Peyer's patch (tissue), 4 donors: ENCODE results near the gene KIF6.

Experiments used
- CTCF ChIP-seq, 6 experiments: fragments of 450-650 bp in 4 of 6; fragments of 200-600 bp in 2 of 6; sonication (generic) in 1 of 6; IDR thresholded peaks; one replicate each; pipeline ENCODE4 v1.5.1; 2017 to 2019; ENCODE audit warnings: antibody characterized with exemption in 6 of 6, mild to moderate bottlenecking in 3 of 6, moderate library complexity in 1 of 6
- POLR2A ChIP-seq, 2 donors: fragments of 450-650 bp; IDR thresholded peaks; one replicate each; pipeline ENCODE4 v1.5.1; 2017; ENCODE audit warnings: antibody characterized with exemption in 2 of 2, mild to moderate bottlenecking in 2 of 2, moderate library complexity in 2 of 2

GRCh38 chr6:39769012-39769411, 43.8 kb upstream of the KIF6 start:
- TF ChIP-seq CTCF (IDR thresholded peaks at IDR 0.05) (no peak), POLR2A (IDR thresholded peaks at IDR 0.05) (no peak)
